Caco-2 (cell line): ENCODE measurements around the gene DPP4. TPM values are rescaled to one million over a fixed set of nuclear protein-coding genes. Genes with fewer than 3 reads are reported as not detected.
"Not testable (repeated sequence)": the region's sequence is repeated elsewhere in the genome, so short reads cannot be mapped to it uniquely, and the experiment has no call there.

Source experiments
- BruUV-seq: library from RNA; stranded (reverse); fragments of 400-500 nt; replicated peaks from 2 replicates; lab custom pipeline; 2021; lab: Mats Ljungman, UMichigan
- CTCF ChIA-PET: fragments of 300-600 bp; sonication (Branson Sonifier 250); formaldehyde crosslinking; loops from one replicate; lab custom pipeline; 2022; ENCODE audit warnings: antibody characterized with exemption; lab: Charles Lee
- POLR2A ChIA-PET: fragments of 300-600 bp; sonication (Branson Sonifier 250); formaldehyde crosslinking; loops from one replicate; lab custom pipeline; 2022; ENCODE audit warnings: antibody characterized with exemption; lab: Charles Lee
- DNase-seq, 2 experiments: peaks; one replicate each; pipeline versions ENCODE4 v3.0.0 to v3.0.0-alpha.2; 2020 to 2022
- H3K27me3 ChIP-seq: replicated peaks from 2 replicates; pipeline ENCODE4 v1.6.0; 2011; ENCODE audit warnings: low read length; ENCODE audit not compliant: control insufficient read depth, insufficient read depth
- H3K36me3 ChIP-seq: 2 replicates; pipeline ENCODE4 v1.5.1; 2011; ENCODE audit warnings: low read length; ENCODE audit not compliant: control insufficient read depth, insufficient read depth
- H3K4me1 ChIP-seq: fragments of 250-450 bp; sonication (Bioruptor Pico); 2 replicates; pipeline ENCODE4 v1.5.1; 2020; ENCODE audit warnings: mild to moderate bottlenecking
- H3K4me3 ChIP-seq: 2 replicates; pipeline ENCODE4 v1.5.1; 2011; ENCODE audit warnings: low read depth, mild to moderate bottlenecking, control low read depth, low read length
- H3K9me3 ChIP-seq: fragments of 250-450 bp; sonication (Bioruptor Pico); 2 replicates; pipeline ENCODE4 v1.5.1; 2020; ENCODE audit warnings: mild to moderate bottlenecking, moderate library complexity
- H3K27ac Mint-ChIP-seq: one replicate; pipeline ENCODE4 v1.8.0; 2022; ENCODE audit warnings: mixed read lengths; ENCODE audit not compliant: unreplicated experiment
- H3K27me3 Mint-ChIP-seq: one replicate; pipeline ENCODE4 v1.8.0; 2022; ENCODE audit warnings: mixed read lengths; ENCODE audit not compliant: insufficient read depth, unreplicated experiment
- H3K36me3 Mint-ChIP-seq: one replicate; pipeline ENCODE4 v1.8.0; 2022; ENCODE audit warnings: mild to moderate bottlenecking, mixed read lengths; ENCODE audit not compliant: insufficient read depth, unreplicated experiment
- H3K4me1 Mint-ChIP-seq: one replicate; pipeline ENCODE4 v1.8.0; 2022; ENCODE audit warnings: low read depth, mixed read lengths; ENCODE audit not compliant: unreplicated experiment
- H3K4me3 Mint-ChIP-seq: one replicate; pipeline ENCODE4 v1.8.0; 2022; ENCODE audit warnings: mild to moderate bottlenecking, moderate library complexity, mixed read lengths; ENCODE audit not compliant: unreplicated experiment
- H3K9me3 Mint-ChIP-seq: one replicate; pipeline ENCODE4 v1.8.0; 2022; ENCODE audit warnings: mixed read lengths; ENCODE audit not compliant: unreplicated experiment
- intact Hi-C: fragments of 100-400 bp; cut with micrococcal nuclease; formaldehyde crosslinking; loops from one replicate; pipeline ENCODE4 v1.10.0; 2022; ENCODE audit not compliant: unreplicated experiment
- total RNA-seq: library from RNA; stranded (reverse); gene quantifications from 2 replicates; pipeline ENCODE4 v1.2.3, GENCODE V29; 2022
- TF ChIP-seq, protein P1 (sequence below), 2 experiments: fragments of 200-600 bp in 1 of 2; IDR thresholded peaks; 1 replicate in 1 of 2; 2 replicates in 1 of 2; pipeline versions ENCODE4 v1.5.1 to v1.8.0; 2011 to 2022; ENCODE audit warnings: antibody characterized with exemption in 1 of 2, control low read depth in 1 of 2, inconsistent platforms in 1 of 2, low read depth in 1 of 2, low read length in 1 of 2, mild to moderate bottlenecking in 1 of 2, moderate library complexity in 1 of 2; ENCODE audit not compliant: insufficient read depth in 1 of 2, severe bottlenecking in 1 of 2, unreplicated experiment in 1 of 2

DPP4 gene
- total RNA-seq, 1 experiment from 2014 or later = 190 TPM

DNA sequence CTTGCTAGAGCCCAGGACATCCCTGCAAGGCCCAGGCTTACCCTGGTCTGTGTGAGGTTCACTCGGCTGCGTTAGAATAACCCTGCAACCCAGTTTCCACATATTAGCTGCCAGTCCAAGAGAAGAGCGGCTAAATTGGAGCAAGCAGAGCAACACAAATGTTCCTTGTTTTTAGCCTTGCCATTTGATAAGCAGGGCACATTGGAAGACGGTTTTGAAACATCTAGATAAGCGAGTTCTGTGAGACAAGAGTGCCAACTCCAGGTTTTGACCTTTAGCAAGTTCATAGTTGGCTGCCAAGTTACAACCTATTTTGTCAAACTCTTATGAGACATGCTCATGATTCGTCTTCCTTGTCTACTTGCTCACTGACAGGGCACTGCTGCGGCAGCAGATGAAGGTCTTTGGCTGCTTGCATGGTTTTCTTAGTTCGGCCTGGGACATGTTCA, 23.5 kb downstream of the DPP4 start:
- intact Hi-C loops = loop anchor here (2.0 kb wide), 1 partner anchor 14 kb away; no protein-coding TSS in a partner anchor
- peaks cover under 1% of the 10 kb centered on the region for H3K4me1 Mint-ChIP-seq
- H3K4me1 ChIP-seq = peaks cover 4% of the 10 kb centered on the region; the same call in 1 of the 2 replicates
- TF ChIP-seq, protein P1, sequence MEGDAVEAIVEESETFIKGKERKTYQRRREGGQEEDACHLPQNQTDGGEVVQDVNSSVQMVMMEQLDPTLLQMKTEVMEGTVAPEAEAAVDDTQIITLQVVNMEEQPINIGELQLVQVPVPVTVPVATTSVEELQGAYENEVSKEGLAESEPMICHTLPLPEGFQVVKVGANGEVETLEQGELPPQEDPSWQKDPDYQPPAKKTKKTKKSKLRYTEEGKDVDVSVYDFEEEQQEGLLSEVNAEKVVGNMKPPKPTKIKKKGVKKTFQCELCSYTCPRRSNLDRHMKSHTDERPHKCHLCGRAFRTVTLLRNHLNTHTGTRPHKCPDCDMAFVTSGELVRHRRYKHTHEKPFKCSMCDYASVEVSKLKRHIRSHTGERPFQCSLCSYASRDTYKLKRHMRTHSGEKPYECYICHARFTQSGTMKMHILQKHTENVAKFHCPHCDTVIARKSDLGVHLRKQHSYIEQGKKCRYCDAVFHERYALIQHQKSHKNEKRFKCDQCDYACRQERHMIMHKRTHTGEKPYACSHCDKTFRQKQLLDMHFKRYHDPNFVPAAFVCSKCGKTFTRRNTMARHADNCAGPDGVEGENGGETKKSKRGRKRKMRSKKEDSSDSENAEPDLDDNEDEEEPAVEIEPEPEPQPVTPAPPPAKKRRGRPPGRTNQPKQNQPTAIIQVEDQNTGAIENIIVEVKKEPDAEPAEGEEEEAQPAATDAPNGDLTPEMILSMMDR (IDR thresholded peaks at IDR 0.05; ENCODE audit: insufficient read depth in 1 of 2, low read depth in 1 of 2, low read length in 1 of 2, severe bottlenecking in 1 of 2, unreplicated experiment in 1 of 2) = no peak
- H3K27me3 Mint-ChIP-seq = no peaks in the 10 kb centered on the region
- H3K27ac Mint-ChIP-seq = no peak overlapping the region
- no peaks in the 10 kb centered on the region for H3K9me3 ChIP-seq
- peaks cover 4% of the 10 kb centered on the region for H3K36me3 ChIP-seq
- no peaks in the 10 kb centered on the region for H3K27me3 ChIP-seq
- H3K4me3 ChIP-seq = no peak overlapping the region
- POLR2A ChIA-PET = no interaction called here
- peaks cover 17% of the 10 kb centered on the region for H3K36me3 Mint-ChIP-seq
- no peak for DNase-seq
- BruUV-seq = no TSS peak
- no peak overlapping the region for H3K4me3 Mint-ChIP-seq
- peaks cover under 1% of the 10 kb centered on the region for H3K9me3 Mint-ChIP-seq
- CTCF ChIA-PET = no interaction called here

DNA sequence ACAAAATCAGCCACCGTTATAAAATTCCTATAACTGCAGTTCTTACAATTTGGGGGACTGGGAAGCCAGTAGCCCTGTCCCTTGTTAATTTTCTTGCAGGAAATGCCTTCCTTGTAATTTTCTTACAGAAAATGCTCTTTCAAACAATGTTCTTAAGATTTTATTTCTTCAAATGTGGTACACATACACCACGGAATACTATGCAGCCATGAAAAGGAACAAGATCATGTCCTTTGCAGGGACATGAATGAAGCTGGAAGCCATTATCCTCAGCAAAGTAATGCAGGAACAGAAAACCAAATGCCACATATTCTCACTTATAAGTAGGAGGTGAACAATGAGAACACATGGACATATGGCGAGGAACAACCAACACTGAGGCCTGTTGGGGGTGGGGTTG, 24.9 kb downstream of the DPP4 start:
- H3K9me3 ChIP-seq, DNase-seq, POLR2A ChIA-PET, H3K4me3 Mint-ChIP-seq, H3K27me3 ChIP-seq, BruUV-seq, H3K27me3 Mint-ChIP-seq, H3K9me3 Mint-ChIP-seq, H3K36me3 ChIP-seq, H3K4me3 ChIP-seq, H3K4me1 Mint-ChIP-seq, H3K27ac Mint-ChIP-seq, CTCF ChIA-PET, H3K4me1 ChIP-seq: not testable (repeated sequence)
- intact Hi-C loops = loop anchor here (5.0 kb wide), 1 partner anchor 1712 kb away; no protein-coding TSS in a partner anchor
- H3K36me3 Mint-ChIP-seq = peaks cover 17% of the 10 kb centered on the region

DNA sequence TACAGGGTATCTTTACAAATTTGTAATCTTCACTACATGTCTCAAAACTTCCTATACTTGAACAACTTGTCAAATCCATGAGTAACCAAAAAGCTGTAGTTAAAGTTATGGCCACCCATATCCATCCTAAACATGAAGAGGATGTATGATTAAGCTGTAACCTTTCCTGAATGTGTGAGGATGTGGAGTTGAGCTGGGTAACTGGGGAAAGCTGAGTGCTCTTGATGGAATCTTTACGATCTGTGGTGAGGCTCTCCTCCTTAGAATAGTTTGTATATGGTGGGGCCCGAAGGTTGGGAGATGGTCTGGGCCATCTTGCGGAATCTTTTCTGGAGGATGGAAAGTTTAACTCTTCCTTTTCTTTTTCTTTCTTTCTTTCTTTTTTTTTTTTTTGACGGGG, 29.4 kb downstream of the DPP4 start:
- Mint-ChIP-seq H3K27ac (no peak overlapping the region), H3K4me3 (no peak overlapping the region), H3K36me3 (peaks cover 17% of the 10 kb centered on the region), H3K4me1 (no peaks in the 10 kb centered on the region), H3K9me3 (no peaks in the 10 kb centered on the region), H3K27me3 (no peaks in the 10 kb centered on the region)
- intact Hi-C loops = loop anchor here (2.0 kb wide), 1 partner anchor 46 kb away; no protein-coding TSS in a partner anchor
- TF ChIP-seq, protein P1 (IDR thresholded peaks at IDR 0.05; ENCODE audit: insufficient read depth in 1 of 2, low read depth in 1 of 2, low read length in 1 of 2, severe bottlenecking in 1 of 2, unreplicated experiment in 1 of 2) = no peak
- ChIA-PET POLR2A (no interaction called here), CTCF (interaction anchor here (0.7 kb wide), 1 partner anchor 56 kb away, joined by 3 read pairs; no protein-coding TSS in a partner anchor)
- H3K4me1 ChIP-seq = no peaks in the 10 kb centered on the region
- H3K4me3 ChIP-seq = no peak overlapping the region
- BruUV-seq = no TSS peak
- no peaks in the 10 kb centered on the region for H3K9me3 ChIP-seq
- peaks cover 6% of the 10 kb centered on the region for H3K36me3 ChIP-seq
- H3K27me3 ChIP-seq = no peaks in the 10 kb centered on the region
- DNase-seq = no peak
